GM12801 (cell line): Measurements from ENCODE around the gene ZNF213.

Experiments used
- CTCF ChIP-seq: IDR thresholded peaks from one replicate; pipeline ENCODE4 v1.5.1; 2011; ENCODE audit warnings: control low read depth; ENCODE audit not compliant: insufficient read length; ENCODE audit errors: extremely low read depth

Gene ZNF213

GRCh38 chr16:3179651-3180050 is 44.8 kb downstream of the ZNF213 start:
- TF ChIP-seq CTCF = no peak

- TF ChIP-seq CTCF = no peak
Measured at GRCh38 chr16:3180445-3180878, 45.6 kb downstream of the ZNF213 start.

GRCh38 chr16:3182608-3183444 is 48.0 kb downstream of the ZNF213 start:
- TF ChIP-seq CTCF = no peak

- TF ChIP-seq CTCF = no peak
Measured at GRCh38 chr16:3183445-3184139, 48.8 kb downstream of the ZNF213 start.

GRCh38 chr16:3186946-3187690 is 52.3 kb downstream of the ZNF213 start:
- TF ChIP-seq CTCF = no peak

GRCh38 chr16:3187798-3188674 is 53.2 kb downstream of the ZNF213 start, which contains the start of gene OR1F1:
TSS of gene OR1F1 (plus strand) at chr16:3188204.
- no peak for TF ChIP-seq CTCF
